T-cell (primary cell): Measurements from ENCODE around the gene FBF1. TPM values are rescaled to one million over a fixed set of nuclear protein-coding genes. Genes with fewer than 3 reads are reported as not detected.

Experiments used
- ATAC-seq, 4 experiments: fragments of 200-7000 bp in 3 of 4; fragments of 150-1000 bp in 1 of 4; cut with Tn5 transposase; replicated peaks in 1 of 4; 1 replicate in 3 of 4; 2 replicates in 1 of 4; pipeline ENCODE4 v1.10.0; 2021; ENCODE audit warnings: moderate library complexity in 3 of 4, mild to moderate bottlenecking in 2 of 4, moderate number of reproducible peaks in 1 of 4
- CTCF ChIA-PET, 2 donors: fragments of 300-600 bp; sonication (Branson Sonifier 250); formaldehyde crosslinking; loops; one replicate each; lab custom pipeline; 2022; ENCODE audit warnings: antibody characterized with exemption in 2 of 2; lab: Charles Lee
- POLR2A ChIA-PET, 2 donors: fragments of 300-600 bp; sonication (Branson Sonifier 250); formaldehyde crosslinking; loops; one replicate each; lab custom pipeline; 2022; ENCODE audit warnings: antibody characterized with exemption in 2 of 2; lab: Charles Lee
- DNase-seq, 35 experiments: peaks; one replicate each; pipeline versions ENCODE4 v3.0.0 to v3.0.0-alpha.2; 2013 to 2023
- H3K27ac ChIP-seq: one replicate; pipeline ENCODE4 v1.5.1; 2013; ENCODE audit warnings: low read length
- H3K27me3 ChIP-seq, 2 experiments: replicated peaks in 1 of 2; 1 replicate in 1 of 2; 2 replicates in 1 of 2; pipeline versions ENCODE4 v1.6.1 to v1.7.0; 2013; ENCODE audit warnings: low read length in 1 of 2, mixed read lengths in 1 of 2; ENCODE audit not compliant: control insufficient read depth in 2 of 2, insufficient read depth in 2 of 2; ENCODE audit errors: extremely low read depth in 1 of 2
- H3K36me3 ChIP-seq, 2 donors: 1 replicate in 1 of 2; 2 replicates in 1 of 2; pipeline versions ENCODE4 v1.6.1 to v1.7.0; 2013; ENCODE audit warnings: low read length in 1 of 2; ENCODE audit not compliant: control insufficient read depth in 2 of 2, insufficient read depth in 1 of 2; ENCODE audit errors: extremely low read depth in 1 of 2
- H3K4me1 ChIP-seq, 2 experiments: 1 replicate in 1 of 2; 2 replicates in 1 of 2; pipeline versions ENCODE4 v1.6.1 to v1.7.0; 2013; ENCODE audit warnings: low read length in 2 of 2, mixed read lengths in 1 of 2; ENCODE audit not compliant: insufficient read depth in 2 of 2, control insufficient read depth in 1 of 2; ENCODE audit errors: extremely low read depth in 1 of 2
- H3K4me3 ChIP-seq, 2 donors: 1 replicate in 1 of 2; 2 replicates in 1 of 2; pipeline versions ENCODE4 v1.5.1 to v1.7.0; 2013; ENCODE audit warnings: mild to moderate bottlenecking in 2 of 2, low read length in 1 of 2, moderate library complexity in 1 of 2; ENCODE audit not compliant: control insufficient read depth in 1 of 2; ENCODE audit errors: extremely low read depth in 1 of 2
- H3K9me3 ChIP-seq: 2 replicates; pipeline ENCODE4 v1.7.0; 2013
- H3K27ac Mint-ChIP-seq, 2 donors: one replicate each; pipeline ENCODE4 v1.8.0; 2020 to 2021; ENCODE audit warnings: mild to moderate bottlenecking in 2 of 2, mixed read lengths in 2 of 2
- H3K27me3 Mint-ChIP-seq, 2 donors: one replicate each; pipeline ENCODE4 v1.8.0; 2021 to 2022; ENCODE audit warnings: mixed read lengths in 2 of 2
- H3K36me3 Mint-ChIP-seq: one replicate; pipeline ENCODE4 v1.8.0; 2021; ENCODE audit warnings: mixed read lengths
- H3K4me1 Mint-ChIP-seq, 3 donors: one replicate each; pipeline ENCODE4 v1.8.0; 2020 to 2022; ENCODE audit warnings: mixed read lengths in 3 of 3, mild to moderate bottlenecking in 1 of 3
- H3K4me3 Mint-ChIP-seq, 3 donors: one replicate each; pipeline ENCODE4 v1.8.0; 2020 to 2022; ENCODE audit warnings: mild to moderate bottlenecking in 3 of 3, mixed read lengths in 3 of 3, moderate library complexity in 3 of 3
- H3K9me3 Mint-ChIP-seq, 3 donors: one replicate each; pipeline ENCODE4 v1.8.0; 2020 to 2022; ENCODE audit warnings: mixed read lengths in 3 of 3
- WGBS: methylation state at CpG from one replicate; pipeline ENCODE4 v1.1.5; 2013; ENCODE audit warnings: missing lambda C conversion rate; ENCODE audit not compliant: insufficient coverage; 5-methylcytosine and 5-hydroxymethylcytosine counted together
- total RNA-seq, 35 experiments: library from RNA in 6 of 35; stranded (reverse) in 6 of 35; fragments of 120-200 nt in 1 of 35; gene quantifications; one replicate each; pipeline versions ENCODE4 v1.2.1 to v1.2.4 and lab custom pipeline; 2013 to 2026

Gene FBF1
- total RNA-seq, 5 donors from 2014 or later (not counting 1 experiment from before 2014, with no cell fraction given), result 25.7 to 45.3 (median 41.5) TPM

GRCh38 chr17:75980188-75981018 lies 39.6 kb upstream of the FBF1 start:
- WGBS, result 100% methylated on average over 1 of the region's 18 CpGs
- peaks cover 40 to 42% (median 41%) of the 10 kb centered on the region in 3 donors for H3K4me1 Mint-ChIP-seq
- peak overlapping the region; percentile 90 for H3K27ac ChIP-seq
- no peaks in the 10 kb centered on the region for H3K9me3 ChIP-seq
- H3K9me3 Mint-ChIP-seq, result no peaks in the 10 kb centered on the region
- no peaks in the 10 kb centered on the region for H3K27me3 ChIP-seq
- peaks cover 5 to 18% of the 10 kb centered on the region in 2 experiments for H3K4me1 ChIP-seq
- peak overlapping the region; percentile 96 to 99 for H3K4me3 ChIP-seq
- no peaks in the 10 kb centered on the region for H3K27me3 Mint-ChIP-seq
- H3K36me3 Mint-ChIP-seq, result no peaks in the 10 kb centered on the region
- ChIA-PET POLR2A (interaction anchor here in 1 of 2 donors (0.7 kb wide), 1 partner anchor 43 kb away, joined by 4 read pairs; no protein-coding TSS in a partner anchor), CTCF (interaction anchor here in 1 of 2 donors (0.7 to 0.8 kb wide), 3 partner anchors 29 to 377 kb away, joined by 3 to 6 read pairs (median 5); no protein-coding TSS in a partner anchor)
- H3K27ac Mint-ChIP-seq, result peak overlapping the region; percentile 99 to 100
- ATAC-seq (no peak), DNase-seq (no peak)
- H3K36me3 ChIP-seq, result no peaks in the 10 kb centered on the region
- peak overlapping the region; percentile 92 to 99 (median 95) for H3K4me3 Mint-ChIP-seq

GRCh38 chr17:75979705-75980187 lies 38.9 kb upstream of the FBF1 start:
- POLR2A ChIA-PET, result interaction anchor here in 1 of 2 donors (0.7 kb wide), 1 partner anchor 42 kb away, joined by 4 read pairs; no protein-coding TSS in a partner anchor
- WGBS, result under 1% methylated on average over 17 of the region's 19 CpGs
- Mint-ChIP-seq H3K4me1 (peaks cover 42 to 43% (median 42%) of the 10 kb centered on the region in 3 donors), H3K9me3 (no peaks in the 10 kb centered on the region), H3K4me3 (peak overlapping the region; percentile 92 to 99 (median 95)), H3K27me3 (no peaks in the 10 kb centered on the region), H3K27ac (peak overlapping the region; percentile 99 to 100), H3K36me3 (no peaks in the 10 kb centered on the region)
- CTCF ChIA-PET, result interaction anchor here in 1 of 2 donors (0.8 kb wide), 1 partner anchor 30 kb away, joined by 5 read pairs; no protein-coding TSS in a partner anchor
- Histone ChIP-seq H3K9me3 (no peaks in the 10 kb centered on the region), H3K27me3 (no peaks in the 10 kb centered on the region), H3K4me1 (peaks cover 5 to 18% of the 10 kb centered on the region in 2 experiments), H3K4me3 (peak overlapping the region; percentile 96 to 99), H3K27ac (peak overlapping the region; percentile 90), H3K36me3 (no peaks in the 10 kb centered on the region)
- ATAC-seq (peak; percentile 21 to 33 (median 28)), DNase-seq (no peak)

GRCh38 chr17:75978938-75979704 lies 38.3 kb upstream of the FBF1 start, which contains the start of the genes ACOX1 and TEN1:
Gene ACOX1 (minus strand): TSS chr17:75979166. CDS start chr17:75979073, 93 bp downstream.
Gene TEN1 (plus strand): TSS chr17:75979240. CDS start chr17:75986193, 6,953 bp downstream.
- under 1% methylated on average over 61 of the region's 72 CpGs for WGBS
- peak within 1 kb of the TSS; percentile 96 to 99 for H3K4me3 ChIP-seq
- Mint-ChIP-seq H3K27ac (peak within 1 kb of the TSS; percentile 99 to 100), H3K36me3 (no peaks in the 10 kb centered on the region), H3K4me1 (peaks cover 45 to 46% (median 46%) of the 10 kb centered on the region in 3 donors), H3K9me3 (no peaks in the 10 kb centered on the region), H3K27me3 (no peaks in the 10 kb centered on the region), H3K4me3 (peak within 1 kb of the TSS; percentile 92 to 99 (median 95))
- DNase-seq (peak; percentile 89 to 98 (median 95)), ATAC-seq (peak; percentile 94 to 96 (median 95))
- H3K9me3 ChIP-seq, result no peaks in the 10 kb centered on the region
- H3K27me3 ChIP-seq, result no peaks in the 10 kb centered on the region
- H3K27ac ChIP-seq, result peak within 1 kb of the TSS; percentile 90
- CTCF ChIA-PET, result no interaction called here
- POLR2A ChIA-PET, result no interaction called here
- no peaks in the 10 kb centered on the region for H3K36me3 ChIP-seq
- H3K4me1 ChIP-seq, result peaks cover 5 to 18% of the 10 kb centered on the region in 2 experiments

- H3K4me1 ChIP-seq, result peaks cover 5 to 18% of the 10 kb centered on the region in 2 experiments
- no peaks in the 10 kb centered on the region for H3K9me3 Mint-ChIP-seq
- peak overlapping the region in 1 of 2 donors; percentile 20 for H3K27ac Mint-ChIP-seq
- 79% methylated on average over 7 of the region's 9 CpGs for whole genome bisulfite sequencing
- peak overlapping the region in 2 of 3 donors; percentile 5 to 25 for H3K4me3 Mint-ChIP-seq
- H3K36me3 Mint-ChIP-seq, result peaks cover 9% of the 10 kb centered on the region
- DNase-seq (no peak), ATAC-seq (no peak)
- H3K27ac ChIP-seq, result no peak overlapping the region
- no peaks in the 10 kb centered on the region for H3K9me3 ChIP-seq
- POLR2A ChIA-PET, result no interaction called here
- H3K27me3 ChIP-seq, result no peaks in the 10 kb centered on the region
- peaks cover 0 to 7% of the 10 kb centered on the region in 2 donors for H3K36me3 ChIP-seq
- no peaks in the 10 kb centered on the region for H3K27me3 Mint-ChIP-seq
- no peak overlapping the region for H3K4me3 ChIP-seq
- peaks cover 53 to 57% (median 54%) of the 10 kb centered on the region in 3 donors for H3K4me1 Mint-ChIP-seq
- CTCF ChIA-PET, result no interaction called here
Observed at GRCh38 chr17:75976175-75976848, 35.5 kb upstream of the FBF1 start.

GRCh38 chr17:75975757-75976174 lies 34.9 kb upstream of the FBF1 start:
- H3K36me3 Mint-ChIP-seq, result peaks cover 9% of the 10 kb centered on the region
- no peaks in the 10 kb centered on the region for H3K9me3 Mint-ChIP-seq
- Histone ChIP-seq H3K27me3 (no peaks in the 10 kb centered on the region), H3K9me3 (no peaks in the 10 kb centered on the region), H3K4me3 (no peak overlapping the region), H3K27ac (no peak overlapping the region), H3K4me1 (peaks cover 5 to 17% of the 10 kb centered on the region in 2 experiments), H3K36me3 (peaks cover 0 to 7% of the 10 kb centered on the region in 2 donors)
- no CpG with 5 or more reads among the region's 5 CpGs for WGBS
- ATAC-seq, result no peak
- H3K4me1 Mint-ChIP-seq, result peaks cover 48 to 56% (median 51%) of the 10 kb centered on the region in 3 donors
- H3K27me3 Mint-ChIP-seq, result no peaks in the 10 kb centered on the region
- H3K4me3 Mint-ChIP-seq, result no peak overlapping the region
- peak overlapping the region in 1 of 2 donors; percentile 20 for H3K27ac Mint-ChIP-seq
- no peak for DNase-seq
- ChIA-PET POLR2A (no interaction called here), CTCF (interaction anchor here in 1 of 2 donors (0.7 kb wide), 1 partner anchor 289 kb away, joined by 3 read pairs; no protein-coding TSS in a partner anchor)
